GM18867 (cell line): ENCODE measurements around the gene AHSP.
"Not testable (repeated sequence)": the region's sequence is repeated elsewhere in the genome, so short reads cannot be mapped to it uniquely, and the experiment has no call there.

Experiments used
- ATAC-seq: cut with Tn5 transposase; IDR thresholded peaks from one replicate; pipeline ENCODE4 v1.9.1; 2021; ENCODE audit warnings: mild to moderate bottlenecking, moderate library complexity; ENCODE audit not compliant: unreplicated experiment

The AHSP gene

GRCh38 chr16:31529937-31530312, 2.2 kb downstream of the AHSP start:
- ATAC-seq: no peak

- ATAC-seq: no peak
Observed at GRCh38 chr16:31530405-31530804, 2.7 kb downstream of the AHSP start.

GRCh38 chr16:31531096-31531495, 3.4 kb downstream of the AHSP start:
- no peak for ATAC-seq

GRCh38 chr16:31532120-31532519, 4.4 kb downstream of the AHSP start:
- no peak for ATAC-seq

GRCh38 chr16:31532896-31533295, 5.2 kb downstream of the AHSP start:
- ATAC-seq: no peak

GRCh38 chr16:31535737-31536136, 8.0 kb downstream of the AHSP start:
- ATAC-seq: no peak

GRCh38 chr16:31536804-31537361, 9.2 kb downstream of the AHSP start:
- no peak for ATAC-seq

- ATAC-seq: no peak
Observed at GRCh38 chr16:31537362-31538242, 9.9 kb downstream of the AHSP start.

GRCh38 chr16:31538243-31538598, 10.5 kb downstream of the AHSP start:
- not testable (repeated sequence) for ATAC-seq

GRCh38 chr16:31539762-31540161, 12.1 kb downstream of the AHSP start:
- ATAC-seq: not testable (repeated sequence)

- no peak for ATAC-seq
Observed at GRCh38 chr16:31542763-31543162, 15.1 kb downstream of the AHSP start.

GRCh38 chr16:31561426-31562233, 33.9 kb downstream of the AHSP start:
- ATAC-seq: no peak

- no peak for ATAC-seq
Observed at GRCh38 chr16:31568577-31569359, 41.1 kb downstream of the AHSP start.

GRCh38 chr16:31569360-31569717, 41.6 kb downstream of the AHSP start:
- ATAC-seq: no peak

GRCh38 chr16:31572821-31573220, 45.1 kb downstream of the AHSP start:
- no peak for ATAC-seq

- not testable (repeated sequence) for ATAC-seq
Observed at GRCh38 chr16:31574159-31574558, 46.5 kb downstream of the AHSP start.

GRCh38 chr16:31577411-31577810, 49.7 kb downstream of the AHSP start:
- no peak for ATAC-seq
